ENCODE data around the gene ZNF644.
"Not testable (repeated sequence)": the region's sequence is repeated elsewhere in the genome, so short reads cannot be mapped to it uniquely, and the experiment has no call there.

Gene ZNF644

DNA sequence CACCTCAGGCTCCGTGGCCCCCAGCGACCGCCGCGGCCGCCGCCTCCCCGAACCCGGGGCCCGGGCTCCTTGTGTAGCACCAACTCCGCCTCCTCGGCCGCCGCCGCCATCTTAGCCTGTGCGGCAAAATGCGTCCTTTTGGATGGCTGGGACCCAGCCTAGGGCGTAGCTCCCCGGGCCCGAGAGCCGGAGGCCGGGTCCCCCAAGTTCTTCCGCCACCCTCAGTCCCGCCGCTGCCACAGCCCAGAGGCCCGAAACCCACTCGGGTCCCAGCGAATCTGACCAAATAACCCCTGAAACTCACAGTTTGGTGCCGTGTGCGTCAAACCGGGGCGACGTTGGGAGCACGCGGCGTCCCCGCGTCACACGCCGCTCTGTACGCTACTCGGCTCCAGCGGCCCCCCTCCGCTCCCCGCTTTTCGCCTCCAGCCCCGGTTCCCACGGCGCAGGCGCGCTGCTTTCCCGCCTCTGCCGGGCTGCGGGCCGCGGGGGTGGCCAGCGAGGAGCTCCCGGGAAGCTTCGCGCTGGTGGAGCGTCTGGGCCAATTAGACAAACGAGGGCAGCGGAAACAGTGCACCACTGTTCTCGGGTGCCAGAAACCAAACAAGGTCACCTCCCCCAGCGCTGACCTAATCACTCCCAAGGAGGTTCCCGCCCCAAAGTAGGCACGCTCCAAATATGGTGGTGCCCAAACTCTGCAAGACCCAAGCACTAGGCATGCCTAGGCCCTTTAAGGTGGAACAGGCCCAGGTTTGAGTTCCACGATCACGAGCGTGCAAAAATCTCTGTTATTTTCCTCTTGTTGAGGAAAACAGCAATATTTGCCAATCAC is at the start of gene ZNF644:
ZNF644 (minus strand) TSS at position 350 of the 832 bp plus-strand sequence. CDS start 39,682 bp downstream, outside the sequence.
- DNase-seq, result no peak

DNA sequence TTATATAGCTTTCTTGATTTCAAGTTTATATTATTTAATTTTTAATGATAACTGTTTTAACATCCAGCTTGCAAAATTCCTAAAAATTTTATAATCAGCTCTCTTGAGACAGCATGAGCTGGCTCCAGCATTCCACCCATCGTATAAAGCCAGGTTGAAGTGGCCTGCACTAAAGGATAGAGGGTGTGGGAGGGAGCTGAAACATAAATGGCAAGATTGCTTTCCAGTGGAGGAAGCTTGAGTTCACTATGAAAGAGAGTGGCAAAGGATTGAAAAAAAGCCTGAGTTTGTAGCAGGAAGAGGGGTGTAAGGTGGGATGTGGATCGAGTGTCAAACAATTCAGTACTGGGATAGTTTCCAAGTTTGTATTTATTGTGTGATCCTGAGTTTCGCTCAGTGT is 48.5 kb upstream of the ZNF644 start:
- no peak for DNase-seq

GRCh38 chr1:91066538-91066937 is 44.7 kb upstream of the ZNF644 start:
- no peak for DNase-seq

DNA sequence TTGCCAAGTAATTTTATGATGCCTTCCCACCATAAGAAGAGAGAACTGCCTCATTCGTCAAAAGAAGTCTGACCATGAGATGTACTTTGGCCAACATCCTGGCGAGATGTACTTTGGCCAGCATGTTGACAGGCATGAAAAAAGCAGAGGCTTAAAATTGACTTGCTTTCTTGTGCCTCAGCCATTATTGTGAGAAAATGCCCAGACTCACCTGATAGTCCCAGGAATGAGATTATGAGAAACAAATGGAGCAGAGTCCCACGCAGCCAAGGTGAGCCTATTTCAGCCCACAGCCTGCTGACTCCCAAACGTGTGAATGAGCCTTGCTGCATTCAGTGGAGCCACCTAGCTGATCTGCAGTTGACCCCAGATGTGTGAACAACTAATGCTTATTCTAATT is 43.5 kb upstream of the ZNF644 start:
- DNase-seq, result no peak

- not testable (repeated sequence) for DNase-seq
These were observed 41.6 kb upstream of the ZNF644 start for GRCh38 chr1:91063403-91063802.

GRCh38 chr1:91059157-91059556 is 37.3 kb upstream of the ZNF644 start:
- DNase-seq, result no peak

- no peak for DNase-seq
These were observed 35.9 kb upstream of the ZNF644 start for GRCh38 chr1:91057784-91058183.

DNA sequence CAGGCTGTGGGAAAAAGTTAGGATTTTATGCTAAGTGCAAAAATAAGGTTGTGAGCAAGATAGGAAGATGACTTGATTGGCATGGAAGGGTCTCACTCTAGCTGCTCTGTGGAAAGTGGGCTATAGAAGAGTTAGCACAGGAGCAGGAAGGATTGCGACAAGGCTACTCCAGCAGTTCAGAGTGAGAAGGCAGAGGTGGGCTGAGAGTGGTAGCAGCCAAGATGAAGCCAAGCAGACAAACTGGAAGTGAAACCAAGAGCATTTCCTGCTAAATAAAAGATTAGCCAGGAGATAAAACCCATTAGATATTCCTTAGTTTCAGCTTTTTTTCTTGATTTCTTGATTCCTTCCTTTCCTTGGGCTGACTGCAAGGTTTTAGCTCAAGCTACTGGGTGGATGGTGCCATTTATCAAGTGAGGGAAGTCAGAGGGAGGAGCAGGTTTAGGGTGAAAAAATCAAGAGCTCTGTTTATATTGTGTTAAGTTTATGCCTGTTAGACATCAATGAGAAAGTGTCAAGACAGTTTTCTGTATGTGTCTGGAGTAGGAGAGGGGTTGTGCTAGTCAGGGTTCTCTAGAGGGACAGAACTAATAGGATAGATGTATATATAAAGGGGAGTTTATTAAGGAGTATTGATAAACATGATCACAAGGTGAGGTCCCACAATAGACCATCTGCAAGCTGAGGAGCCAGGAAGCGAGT is 33.1 kb upstream of the ZNF644 start:
- no peak for DNase-seq

DNA sequence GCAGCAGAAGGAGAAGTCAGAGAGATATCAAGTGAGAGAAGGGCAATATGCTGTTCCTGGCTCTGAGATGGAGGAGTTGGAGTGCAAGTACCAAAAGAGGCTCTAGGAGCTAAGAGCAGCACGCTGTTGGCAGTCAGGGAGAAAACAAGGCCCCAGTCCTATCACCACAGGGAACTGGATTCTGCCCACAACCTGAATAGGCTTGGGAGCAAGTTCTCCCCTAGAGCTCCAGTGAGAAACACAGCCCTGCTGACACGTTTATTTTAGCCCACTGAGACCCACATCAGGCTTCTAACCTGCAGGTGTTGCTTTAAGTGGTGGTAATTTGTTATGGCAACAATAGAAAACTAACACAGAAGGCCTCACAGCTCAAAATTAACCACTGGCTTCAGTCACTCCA is 31.8 kb upstream of the ZNF644 start:
- no peak for DNase-seq

DNA sequence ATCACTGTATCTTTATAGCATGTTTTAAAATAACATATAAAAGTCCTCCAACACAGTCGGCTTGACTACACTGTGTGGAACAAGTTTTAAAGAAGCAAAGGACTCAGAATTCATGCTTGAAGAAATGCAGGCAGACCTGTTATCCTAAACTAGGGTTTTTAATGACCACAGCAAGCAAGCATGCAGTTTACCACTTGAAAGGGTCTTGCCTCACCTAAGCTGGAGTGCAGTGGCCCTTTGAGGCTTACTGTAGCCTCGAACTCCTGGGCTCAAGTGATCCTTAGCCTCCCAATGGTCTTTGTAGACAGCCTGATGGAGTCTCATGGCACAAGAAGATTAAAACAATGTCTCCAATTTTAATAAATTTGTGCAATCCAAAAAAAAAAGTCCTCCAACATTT is 27.7 kb upstream of the ZNF644 start:
- not testable (repeated sequence) for DNase-seq

DNA sequence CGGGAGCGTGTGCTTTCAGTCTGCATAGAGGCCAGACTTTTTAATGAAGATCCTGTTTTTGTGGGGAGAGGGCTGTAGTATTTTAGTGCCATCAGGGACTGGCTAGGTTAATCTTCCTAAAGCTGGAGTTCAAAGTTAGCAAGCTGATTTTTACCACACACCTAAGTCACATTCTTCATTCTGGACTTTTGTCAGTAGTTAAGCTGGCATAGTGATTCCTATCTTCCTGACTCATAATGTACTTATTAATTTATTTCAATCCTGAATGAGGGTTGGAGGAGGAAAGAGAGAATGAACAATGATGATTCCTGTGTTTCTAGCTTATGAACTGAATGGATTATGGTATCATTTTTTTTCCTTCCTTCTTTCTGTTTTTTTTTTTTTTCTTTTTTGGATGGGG is 24.9 kb upstream of the ZNF644 start:
- DNase-seq, result no peak

GRCh38 chr1:91045284-91045683 is 23.4 kb upstream of the ZNF644 start:
- DNase-seq, result no peak

GRCh38 chr1:91044776-91045175 is 22.9 kb upstream of the ZNF644 start:
- DNase-seq, result not testable (repeated sequence)

- not testable (repeated sequence) for DNase-seq
These were observed 20.5 kb upstream of the ZNF644 start for GRCh38 chr1:91042372-91042771.

- no peak for DNase-seq
These were observed 16.7 kb upstream of the ZNF644 start for GRCh38 chr1:91038582-91038981.

DNA sequence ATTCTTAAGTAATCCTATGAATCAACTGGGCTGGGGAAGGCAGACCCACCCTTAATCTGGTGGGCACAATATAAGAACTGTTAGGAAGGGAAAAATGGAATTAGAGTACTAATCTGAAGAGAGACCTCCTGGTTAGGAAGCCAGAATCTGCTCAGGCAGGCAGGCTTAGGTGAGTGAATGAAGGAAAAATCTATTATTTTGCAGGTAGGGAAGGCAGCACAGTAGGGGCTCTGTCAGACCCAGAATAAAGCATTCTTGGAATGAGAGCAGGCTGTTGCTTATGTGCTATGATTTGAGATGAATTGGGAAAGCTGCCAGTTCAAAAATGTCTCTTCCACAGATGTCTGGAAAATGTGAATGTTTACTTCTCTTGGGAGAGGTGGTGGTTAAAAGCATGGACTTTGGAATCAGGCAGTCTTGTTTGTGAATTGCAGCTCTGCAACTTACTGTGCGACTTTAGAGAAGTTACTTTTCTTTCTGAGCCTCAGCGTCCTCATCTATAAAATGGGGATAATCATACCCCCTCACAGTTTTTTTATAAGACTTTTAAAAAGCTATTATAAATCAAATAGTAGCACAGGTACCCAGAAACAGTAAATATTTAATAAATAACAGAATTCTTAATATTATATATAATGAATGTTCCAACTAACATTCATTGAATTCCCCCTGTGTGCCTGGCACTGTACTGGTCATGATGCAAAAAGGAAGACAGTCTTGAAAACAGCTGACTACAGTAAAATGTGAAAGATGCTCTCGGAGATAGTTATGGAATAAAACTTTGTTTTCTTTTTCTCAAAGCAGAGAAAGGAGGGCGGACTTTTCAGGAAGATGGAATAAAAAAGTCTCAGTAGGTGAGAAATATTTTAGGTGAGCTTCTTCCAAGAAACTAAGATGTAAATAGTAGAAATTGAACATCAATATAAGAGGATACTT is 15.3 kb upstream of the ZNF644 start:
- no peak for DNase-seq

DNA sequence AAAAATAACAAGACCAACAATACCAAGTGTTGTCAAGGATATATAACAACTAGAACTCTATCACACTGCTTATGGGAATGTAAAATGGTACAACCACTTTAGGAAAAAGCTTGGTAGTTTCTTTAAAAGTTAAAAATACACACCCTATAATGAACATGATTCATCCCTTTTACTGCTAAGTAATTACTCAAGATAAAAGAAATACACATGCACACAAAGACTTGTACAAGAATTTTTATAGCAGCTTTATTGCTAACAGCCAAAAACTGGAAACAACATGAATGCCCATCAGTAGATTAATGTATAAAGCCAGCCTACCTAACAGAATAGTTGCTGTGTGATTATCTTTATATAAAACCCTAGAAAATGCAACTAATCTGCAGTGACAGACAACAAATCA is 10.5 kb upstream of the ZNF644 start:
- DNase-seq, result no peak

- DNase-seq, result no peak
These were observed 9.2 kb upstream of the ZNF644 start for GRCh38 chr1:91031081-91031480.

DNA sequence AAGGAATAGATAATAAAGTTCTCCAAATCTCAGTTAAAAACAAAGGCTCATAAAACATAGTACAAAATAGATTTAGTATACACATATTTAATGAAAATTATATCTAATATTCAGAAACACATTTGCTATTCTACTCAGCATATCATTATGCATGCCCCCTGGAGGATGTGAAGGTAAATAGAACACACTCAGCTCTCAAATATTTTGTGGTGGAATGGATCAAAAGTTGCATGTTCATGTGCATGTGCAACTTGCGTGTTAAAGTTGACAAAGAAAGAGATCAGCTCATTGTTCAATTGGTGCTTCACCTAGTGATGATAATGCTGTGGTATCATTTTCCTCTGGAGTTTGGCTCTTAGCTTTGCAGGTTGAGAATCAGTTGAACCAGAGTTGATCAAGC is 4.9 kb upstream of the ZNF644 start:
- DNase-seq, result no peak

GRCh38 chr1:91026320-91026719 is 4.5 kb upstream of the ZNF644 start:
- no peak for DNase-seq

DNA sequence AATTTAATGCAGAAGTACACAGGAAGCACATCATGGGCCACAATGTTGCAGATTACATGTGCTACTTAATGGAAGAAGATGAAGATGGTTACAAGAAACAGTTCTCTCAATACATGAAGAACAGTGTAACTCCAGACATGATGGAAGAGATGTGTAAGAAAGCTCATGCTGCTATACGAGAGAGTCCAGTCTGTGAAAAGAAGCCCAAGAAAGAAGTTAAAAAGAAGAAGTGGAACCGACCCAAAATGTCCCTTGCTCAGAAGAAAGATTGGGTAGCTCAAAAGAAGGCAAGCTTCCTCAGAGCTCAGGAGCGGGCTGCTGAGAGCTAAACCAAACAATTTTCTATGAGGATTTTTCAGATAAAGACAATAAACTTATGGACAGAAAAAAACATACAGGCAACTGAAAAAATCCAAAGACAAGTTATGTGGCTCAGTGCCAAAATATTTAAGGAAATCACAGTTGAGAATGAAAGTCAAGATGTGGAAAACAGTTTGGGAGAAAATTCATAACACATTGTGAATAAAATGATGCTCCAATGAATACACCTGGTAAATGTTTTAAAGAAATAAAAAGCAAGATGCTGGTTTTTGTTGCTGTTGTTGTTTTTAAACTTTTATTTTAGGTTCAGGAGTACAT is 2.8 kb upstream of the ZNF644 start:
- DNase-seq, result no peak

DNA sequence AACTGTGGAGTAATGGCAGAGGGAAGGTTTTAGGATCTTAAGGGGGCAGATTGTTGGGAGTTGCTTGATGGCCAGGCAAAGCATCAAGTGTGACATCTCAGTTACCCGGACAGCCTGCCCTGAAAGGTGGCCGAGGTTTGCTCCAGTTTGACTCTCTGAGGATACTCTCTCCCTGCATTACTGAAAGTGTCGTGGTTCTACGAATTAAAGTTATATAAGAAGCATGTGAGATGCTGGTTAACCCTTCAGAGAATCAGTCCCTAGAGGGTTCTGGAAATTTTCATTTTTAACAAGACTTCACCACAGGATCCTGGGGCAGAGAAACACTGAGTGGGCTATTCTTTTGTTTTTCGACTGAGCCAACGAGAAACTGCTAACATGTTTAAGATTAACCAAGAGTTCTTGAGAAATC is 689 bp upstream of the ZNF644 start:
- DNase-seq, result no peak
